Activated CD8-positive, alpha-beta memory T cell treated with anti-CD3 and anti-CD28 coated beads, Interleukin-2, amount 50 U/mL, for 4 hours (primary cell): ENCODE results near the gene PSMD1.

Source experiments
- DNase-seq: peaks from one replicate; pipeline ENCODE4 v3.0.0-alpha.2; 2020

Gene PSMD1

DNA sequence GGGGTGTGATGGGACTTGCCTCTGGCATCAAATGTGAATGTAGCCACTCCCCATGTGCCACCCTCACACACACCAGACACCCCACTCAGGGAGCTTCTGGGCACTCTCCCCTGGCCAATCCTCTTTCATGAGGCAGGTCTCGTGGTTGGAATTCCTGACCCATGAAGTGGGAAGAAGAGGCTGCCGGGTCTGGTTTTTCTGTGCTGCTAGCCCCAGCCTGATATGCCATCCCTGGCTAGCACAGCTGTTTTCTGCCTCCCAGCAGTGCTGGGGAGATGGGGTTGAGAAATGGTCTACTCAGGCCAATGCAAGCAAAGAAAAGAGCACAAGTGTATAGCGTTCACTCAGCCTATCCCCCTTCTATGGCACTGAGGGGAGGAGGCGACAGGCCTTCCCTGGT lies 20.5 kb upstream of the PSMD1 start:
- no peak for DNase-seq

- DNase-seq, result no peak
Measured at GRCh38 chr2:231036578-231037106, 20.0 kb upstream of the PSMD1 start.

DNA sequence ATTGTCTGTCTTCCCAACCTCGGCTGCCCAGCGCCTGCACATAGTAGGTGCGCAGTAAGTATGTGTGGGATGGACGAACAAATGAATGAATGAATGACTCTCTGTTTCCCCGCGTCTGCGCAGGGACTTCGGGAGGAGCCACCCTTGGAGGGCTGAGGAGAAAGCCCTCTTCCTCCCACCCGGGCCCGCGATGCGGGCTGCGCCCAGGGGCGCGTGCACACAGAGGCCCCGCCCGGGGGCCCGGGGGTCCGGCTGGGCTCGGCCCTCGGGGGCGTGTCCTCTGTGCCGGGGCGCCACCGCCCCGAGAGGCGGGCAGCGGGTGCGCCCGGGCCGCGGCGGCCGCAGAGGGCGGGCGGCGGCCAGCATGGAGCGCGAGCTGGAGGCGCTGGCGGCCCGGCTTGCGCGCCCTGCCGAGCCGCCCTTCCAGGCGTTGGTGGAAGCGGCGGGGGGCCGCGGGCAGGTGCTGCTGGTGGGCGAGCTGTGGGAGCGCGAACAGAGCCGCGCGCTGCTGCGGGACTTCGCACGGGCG lies 19.4 kb upstream of the PSMD1 start, which contains the start of gene C2orf72:
Gene C2orf72 (plus strand): TSS at position 322 of the 529 bp plus-strand sequence. CDS start 43 bp downstream, at position 365.
- no peak for DNase-seq

DNA sequence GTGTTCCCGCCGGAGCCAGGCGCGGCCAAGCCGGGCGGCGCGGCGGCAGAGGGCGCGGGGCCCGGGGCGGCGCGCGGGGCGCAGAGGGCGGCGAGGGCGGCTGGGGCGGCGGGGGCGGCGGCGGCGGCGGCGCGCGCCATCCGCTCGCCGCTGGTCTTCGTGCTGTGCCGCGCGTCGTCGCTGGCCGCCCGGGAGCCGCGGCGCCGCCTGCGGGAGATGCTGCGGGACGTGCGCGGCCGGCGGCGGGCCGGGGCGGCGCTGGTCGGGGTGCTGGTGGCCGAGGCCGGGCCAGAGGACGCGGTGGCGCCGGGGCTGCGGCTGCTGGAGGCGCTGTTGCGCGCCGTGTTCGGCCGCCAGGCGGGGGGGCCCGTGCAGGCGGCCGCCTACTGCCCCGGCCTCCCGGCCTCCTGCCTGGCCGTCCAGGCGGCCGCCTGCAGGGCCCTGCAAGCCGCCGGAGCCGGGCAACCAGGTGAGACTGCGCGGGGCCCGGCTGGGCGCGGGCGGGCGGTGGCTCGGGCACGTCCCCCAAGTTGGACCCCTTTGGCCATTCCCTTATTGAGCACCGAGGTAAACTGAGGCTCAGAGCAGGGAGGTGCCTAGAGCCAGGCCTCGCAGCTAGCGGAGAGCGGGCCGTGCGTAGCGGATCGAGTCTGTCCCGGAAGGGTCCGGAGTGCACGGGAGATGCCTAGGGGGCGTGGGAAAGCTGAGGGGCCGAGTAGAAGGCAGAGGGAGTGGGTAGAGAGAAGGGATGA lies 18.8 kb upstream of the PSMD1 start:
- DNase-seq, result no peak

DNA sequence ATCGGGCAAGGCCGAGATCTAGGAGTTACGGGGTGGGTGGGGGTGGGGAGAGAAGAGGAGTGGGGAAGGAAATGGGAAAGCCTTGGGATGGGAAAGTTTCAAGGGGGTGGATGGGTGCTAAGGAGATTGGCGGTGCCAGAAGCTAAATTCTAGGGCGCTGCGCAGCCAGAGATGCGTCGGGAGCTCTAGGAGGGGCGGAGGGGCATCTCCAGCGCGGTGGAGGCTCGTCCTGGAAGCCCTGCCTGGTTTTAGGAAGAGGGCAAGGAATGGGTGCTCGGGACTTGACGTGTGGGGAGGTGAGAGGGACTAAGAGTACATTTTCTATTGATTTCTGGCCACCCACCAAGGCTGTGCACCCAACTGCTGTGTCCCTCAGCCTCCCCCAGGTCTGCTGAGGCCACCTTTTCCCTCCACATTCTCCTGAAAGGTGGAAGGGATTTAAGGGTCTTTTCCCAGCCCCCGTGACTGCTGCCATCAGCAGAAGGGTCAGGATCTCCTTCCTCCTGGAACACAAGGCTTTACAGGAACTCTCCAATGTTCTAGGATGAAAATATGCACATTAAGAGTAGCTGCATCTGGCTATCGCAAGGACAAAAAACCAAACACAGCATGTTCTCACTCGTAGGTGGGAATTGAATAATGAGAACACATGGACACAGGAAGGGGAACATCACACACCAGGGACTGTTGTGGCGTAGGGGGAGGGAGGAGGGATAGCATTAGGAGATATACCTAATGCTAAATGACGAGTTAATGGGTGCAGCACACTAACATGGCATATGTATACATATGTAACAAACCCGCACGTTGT lies 18.0 kb upstream of the PSMD1 start:
- DNase-seq, result no peak

- DNase-seq, result no peak
Measured at GRCh38 chr2:231039294-231039664, 17.4 kb upstream of the PSMD1 start.

GRCh38 chr2:231039821-231040364 lies 16.8 kb upstream of the PSMD1 start:
- DNase-seq, result no peak

GRCh38 chr2:231041061-231041689 lies 15.5 kb upstream of the PSMD1 start:
- no peak for DNase-seq

DNA sequence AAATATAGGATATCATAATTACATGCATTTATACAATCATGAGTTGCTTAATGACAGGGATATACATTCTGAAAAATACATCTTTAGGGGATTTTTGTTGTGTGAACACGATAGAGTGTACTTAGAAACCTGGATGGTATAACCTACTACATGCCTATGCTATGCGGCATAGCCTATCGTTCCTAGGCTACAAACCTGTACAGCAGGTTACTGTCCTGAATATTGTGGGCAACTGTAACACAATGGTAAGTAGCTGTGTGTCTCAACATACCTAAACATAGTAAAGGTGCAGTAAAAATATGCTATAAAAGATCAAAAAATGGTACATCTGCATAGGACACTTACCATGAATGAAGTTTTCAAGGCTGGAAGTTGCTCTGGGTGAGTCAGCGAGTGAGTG lies 12.9 kb upstream of the PSMD1 start:
- DNase-seq, result no peak

DNA sequence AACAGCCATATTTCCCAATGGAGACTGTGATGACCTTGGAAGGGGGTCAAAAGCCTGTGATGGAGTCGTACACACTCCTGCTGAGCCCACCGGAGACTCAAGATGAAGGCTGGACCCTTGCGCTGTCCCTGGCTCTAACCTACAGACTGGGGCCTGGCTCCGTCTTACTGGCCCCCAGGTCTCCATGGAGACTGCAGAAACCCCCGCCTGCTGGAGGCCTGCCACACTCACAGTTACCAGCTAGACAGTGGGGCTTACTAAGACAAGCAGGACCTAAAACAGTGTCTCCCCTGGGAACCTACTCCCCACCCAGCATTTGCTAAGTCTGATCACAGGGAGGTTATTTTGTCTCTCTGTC lies 9.8 kb upstream of the PSMD1 start:
- no peak for DNase-seq

GRCh38 chr2:231047274-231047922 lies 9.3 kb upstream of the PSMD1 start:
- DNase-seq, result no peak

DNA sequence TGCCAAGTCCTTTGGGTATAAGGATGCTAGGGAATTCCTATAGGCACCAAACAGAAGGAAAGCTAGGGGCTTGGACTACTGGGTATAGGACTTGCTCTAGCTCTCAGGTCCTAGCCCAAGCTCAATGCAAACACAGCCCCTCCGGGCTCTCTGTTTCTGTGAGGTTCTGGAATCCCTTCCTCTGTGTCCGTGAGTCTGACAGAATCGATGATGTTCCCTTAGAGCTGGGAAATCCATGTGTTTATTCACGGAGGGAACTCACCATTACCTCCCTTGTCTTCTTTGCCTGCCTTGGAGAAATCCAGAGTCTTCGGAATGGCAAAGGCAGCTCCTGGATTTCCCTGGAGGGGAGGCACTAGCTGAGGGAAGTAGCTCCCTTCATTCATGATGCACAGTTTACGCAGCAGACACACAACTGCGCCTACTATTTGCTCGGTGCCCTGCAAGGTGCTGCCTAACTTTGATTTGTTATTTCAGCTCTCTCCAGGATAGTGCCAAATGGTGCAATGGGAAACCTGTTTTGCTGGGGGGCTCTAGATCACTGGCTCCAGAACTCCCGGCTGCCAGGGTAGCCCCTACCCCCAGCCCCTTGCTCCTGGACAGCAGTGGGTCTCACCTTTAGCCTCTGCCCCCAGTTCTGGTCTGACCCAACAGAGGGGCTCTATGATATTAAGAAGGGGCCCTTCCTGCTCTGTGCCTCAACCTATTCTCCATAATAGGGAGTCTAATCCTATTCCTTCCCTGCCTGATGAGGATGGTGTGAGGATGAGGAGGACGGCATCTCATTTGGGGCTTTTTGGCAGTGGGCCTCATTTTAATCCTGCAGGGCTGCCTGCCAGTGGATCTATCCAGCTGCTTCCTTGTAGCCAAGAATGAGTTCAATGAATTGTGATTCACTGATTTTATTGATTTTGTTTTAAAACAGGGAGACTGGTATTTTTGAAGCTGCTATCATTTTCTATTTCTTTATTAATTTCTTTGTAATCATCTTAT lies 8.4 kb upstream of the PSMD1 start:
- no peak for DNase-seq

DNA sequence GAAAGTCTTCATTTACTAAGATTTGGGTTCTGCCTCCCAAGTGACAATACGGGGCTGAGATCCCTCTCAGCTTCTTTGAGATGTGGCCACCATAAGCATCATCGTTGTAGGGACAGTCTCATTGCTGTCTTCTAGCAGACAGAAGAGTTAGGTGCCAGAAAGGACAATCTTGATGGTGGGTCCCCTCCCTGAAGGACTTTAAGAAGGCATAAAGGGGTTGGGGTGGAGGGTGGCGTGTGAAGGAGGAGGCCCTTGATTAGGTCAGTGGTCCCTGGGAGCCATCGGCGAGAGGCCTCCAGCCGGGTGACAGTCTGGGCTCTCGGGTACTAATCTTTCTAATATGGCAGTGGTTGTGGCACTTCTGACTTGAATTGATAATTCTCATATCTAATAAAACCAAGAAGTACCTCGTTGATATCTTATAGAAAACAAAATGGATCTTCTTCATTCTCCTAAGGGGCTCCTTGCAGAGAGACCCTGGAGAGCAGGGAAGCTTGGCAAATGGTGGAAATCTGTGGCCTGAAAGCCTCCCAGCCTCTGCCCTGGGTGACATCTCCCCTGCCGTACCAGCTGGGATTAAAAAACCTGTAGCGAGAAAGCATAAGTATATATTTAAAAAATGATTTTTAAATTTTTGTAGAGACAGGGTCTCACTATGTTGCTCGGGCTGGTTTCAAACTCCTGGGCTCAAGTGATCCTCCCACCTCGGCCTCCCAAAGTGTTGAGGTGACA lies 7.2 kb upstream of the PSMD1 start:
- no peak for DNase-seq

DNA sequence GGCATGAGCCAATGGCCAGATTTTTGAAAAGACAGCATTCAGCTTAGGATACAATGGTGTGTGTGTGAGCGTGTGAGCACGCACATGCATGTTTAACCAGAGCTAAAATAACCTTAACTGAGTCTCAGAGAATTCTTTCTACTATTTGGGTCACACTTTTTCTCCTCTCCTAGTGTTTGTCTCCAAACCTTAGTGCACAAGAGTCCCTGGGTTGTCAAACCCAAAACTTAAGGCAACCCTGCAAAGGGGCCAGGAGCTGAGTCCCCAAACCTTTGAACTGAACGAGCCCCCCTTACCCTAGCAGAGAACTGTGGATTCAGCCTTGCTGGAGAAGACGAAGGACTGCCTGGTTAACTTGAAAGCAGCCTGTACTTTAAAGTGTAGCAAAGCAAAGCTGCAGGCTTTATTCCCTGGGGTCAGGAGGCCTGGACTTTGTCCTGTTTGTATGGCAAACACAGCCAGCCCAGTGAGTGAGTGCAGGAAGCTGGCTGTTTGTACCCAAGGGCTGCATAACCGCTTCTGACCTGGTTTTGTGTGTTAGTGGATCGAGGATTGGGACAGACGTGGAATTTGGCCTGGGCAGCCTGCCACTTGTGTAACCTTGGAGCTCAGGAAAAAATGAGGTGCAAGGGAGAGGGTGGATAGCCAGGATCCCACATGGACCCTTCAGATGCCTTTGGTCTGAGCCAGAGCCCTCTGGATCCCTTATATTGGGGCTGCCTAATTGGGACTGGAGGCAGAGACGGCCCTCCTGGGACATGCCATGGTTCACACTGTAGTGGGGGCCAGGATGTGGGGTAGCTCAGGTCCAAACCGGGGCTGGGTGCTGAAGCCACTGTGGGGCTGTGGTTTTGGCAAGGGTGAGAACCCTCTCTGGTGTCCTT lies 6.4 kb upstream of the PSMD1 start:
- DNase-seq, result no peak

- DNase-seq, result no peak
Measured at GRCh38 chr2:231051116-231051515, 5.6 kb upstream of the PSMD1 start.

- peak; percentile 80 for DNase-seq
Measured at GRCh38 chr2:231052494-231053451, 3.9 kb upstream of the PSMD1 start.

DNA sequence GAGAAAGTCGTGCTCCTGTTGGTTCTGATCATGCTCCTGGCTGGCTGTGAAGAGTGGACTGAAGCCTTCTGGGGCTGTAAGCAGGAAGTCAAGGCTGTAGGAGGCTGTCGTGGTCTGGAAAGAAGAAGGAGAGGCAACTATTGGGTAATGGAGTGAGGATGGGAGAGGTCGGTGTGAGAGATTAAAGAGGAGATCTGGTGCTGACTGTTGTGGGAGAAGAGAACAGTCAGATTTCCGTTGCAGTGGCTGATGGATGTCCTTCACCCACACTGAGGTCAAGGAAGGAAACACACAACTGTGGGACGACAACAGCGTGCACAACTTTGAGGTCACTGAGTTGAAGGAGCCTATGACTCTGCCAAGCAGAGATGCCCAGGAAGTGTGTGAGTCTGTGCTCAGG lies 2.8 kb upstream of the PSMD1 start:
- no peak for DNase-seq

- DNase-seq, result no peak
Measured at GRCh38 chr2:231057590-231057989, 923 bp downstream of the PSMD1 start.
